Thymus (tissue), 11 donors: Measurements from ENCODE around the gene PBRM1. TPM values are rescaled to one million over a fixed set of nuclear protein-coding genes. Genes with fewer than 3 reads are reported as not detected.
A peak's percentile ranks its signal among the peaks of the same experiment; 100 is the strongest.

Source experiments
- DNase-seq, 9 donors: peaks; one replicate each; pipeline ENCODE4 v3.0.0-alpha.2; 2013; ENCODE audit warnings: low spot score in 9 of 9, low read depth in 6 of 9, missing footprints in 1 of 9
- H3K27ac ChIP-seq, 2 donors: one replicate each; pipeline ENCODE4 v1.5.1; 2013; ENCODE audit warnings: control low read depth in 1 of 2, low read depth in 1 of 2, low read length in 1 of 2, mild to moderate bottlenecking in 1 of 2, moderate library complexity in 1 of 2
- H3K27me3 ChIP-seq, 2 donors: one replicate each; pipeline ENCODE4 v1.5.1; 2013; ENCODE audit warnings: low read length in 1 of 2; ENCODE audit not compliant: control insufficient read depth in 2 of 2, insufficient read depth in 1 of 2
- H3K36me3 ChIP-seq, 2 donors: one replicate each; pipeline ENCODE4 v1.5.1; 2013; ENCODE audit warnings: low read length in 1 of 2, mild to moderate bottlenecking in 1 of 2, moderate library complexity in 1 of 2; ENCODE audit not compliant: control insufficient read depth in 2 of 2, insufficient read depth in 2 of 2
- H3K4me1 ChIP-seq, 2 donors: one replicate each; pipeline ENCODE4 v1.5.1; 2013; ENCODE audit warnings: low read length in 2 of 2; ENCODE audit not compliant: control insufficient read depth in 2 of 2, insufficient read depth in 2 of 2
- H3K4me3 ChIP-seq, 2 donors: one replicate each; pipeline ENCODE4 v1.5.1; 2013; ENCODE audit warnings: low read length in 2 of 2, control low read depth in 1 of 2, mild to moderate bottlenecking in 1 of 2
- H3K9me3 ChIP-seq, 2 donors: one replicate each; pipeline ENCODE4 v1.5.1; 2013; ENCODE audit warnings: low read length in 1 of 2, mild to moderate bottlenecking in 1 of 2; ENCODE audit not compliant: control insufficient read depth in 2 of 2, insufficient read depth in 1 of 2
- WGBS: extraction: QIAGEN DNeasy Blood & Tissue Kit; methylation state at CpG from one replicate; pipeline ENCODE4 v1.1.7; 2013; 5-methylcytosine and 5-hydroxymethylcytosine counted together
- polyA plus RNA-seq: library from polyadenylated mRNA; stranded (reverse); fragments of 200-250 nt; gene quantifications from one replicate; pipeline ENCODE4 v1.2.3, GENCODE V29; 2013
- total RNA-seq: library from RNA; stranded (reverse); fragments of 120-200 nt; gene quantifications from one replicate; pipeline ENCODE4 v1.2.4, GENCODE V29; 2013
- donor health status: healthy.

PBRM1 gene
- total and polyA plus RNA-seq, 2 donors: 15.7 to 48.1 TPM

- no peaks in the 10 kb centered on the region for H3K27me3 ChIP-seq
- H3K4me3 ChIP-seq: no peak overlapping the region
- H3K27ac ChIP-seq: peak overlapping the region; percentile 18 to 87
- WGBS: 98% methylated on average over 1 of the region's 1 CpG
- peaks cover 24 to 25% of the 10 kb centered on the region in 2 donors for H3K4me1 ChIP-seq
- no peak for DNase-seq
- H3K9me3 ChIP-seq: peaks cover 0 to 7% of the 10 kb centered on the region in 2 donors
- H3K36me3 ChIP-seq: peaks cover 6 to 9% of the 10 kb centered on the region in 2 donors
These were observed 36.0 kb upstream of the PBRM1 start for GRCh38 chr3:52721730-52722008.

GRCh38 chr3:52721002-52721729 lies 35.5 kb upstream of the PBRM1 start:
- H3K4me3 ChIP-seq: no peak overlapping the region
- H3K4me1 ChIP-seq: peaks cover 24 to 25% of the 10 kb centered on the region in 2 donors
- H3K27ac ChIP-seq: peak overlapping the region; percentile 86 to 87
- H3K27me3 ChIP-seq: no peaks in the 10 kb centered on the region
- WGBS: 55% methylated on average over 6 of the region's 6 CpGs
- peaks cover 6 to 9% of the 10 kb centered on the region in 2 donors for H3K36me3 ChIP-seq
- peak; percentile 58 to 92 (median 82) for DNase-seq
- peaks cover 0 to 7% of the 10 kb centered on the region in 2 donors for H3K9me3 ChIP-seq

GRCh38 chr3:52719618-52720017 lies 33.9 kb upstream of the PBRM1 start:
- Histone ChIP-seq H3K27me3 (no peaks in the 10 kb centered on the region), H3K4me3 (no peak overlapping the region), H3K36me3 (peaks cover 6 to 13% of the 10 kb centered on the region in 2 donors), H3K9me3 (peaks cover 0 to 7% of the 10 kb centered on the region in 2 donors), H3K27ac (peak overlapping the region; percentile 5 to 87), H3K4me1 (peaks cover 24 to 25% of the 10 kb centered on the region in 2 donors)
- no peak for DNase-seq

- H3K27ac ChIP-seq: no peak overlapping the region
- no peaks in the 10 kb centered on the region for H3K27me3 ChIP-seq
- H3K9me3 ChIP-seq: peaks cover 0 to 7% of the 10 kb centered on the region in 2 donors
- no peak overlapping the region for H3K4me3 ChIP-seq
- H3K36me3 ChIP-seq: peaks cover 4 to 16% of the 10 kb centered on the region in 2 donors
- DNase-seq: no peak
- WGBS: 94% methylated on average over 11 of the region's 11 CpGs
- H3K4me1 ChIP-seq: peaks cover 7 to 10% of the 10 kb centered on the region in 2 donors
These were observed 30.1 kb upstream of the PBRM1 start for GRCh38 chr3:52715714-52716305.

GRCh38 chr3:52714335-52715302 lies 28.9 kb upstream of the PBRM1 start:
- Histone ChIP-seq H3K4me3 (no peak overlapping the region), H3K27ac (no peak overlapping the region), H3K36me3 (peaks cover 10 to 16% of the 10 kb centered on the region in 2 donors), H3K9me3 (peaks cover 0 to 7% of the 10 kb centered on the region in 2 donors), H3K27me3 (no peaks in the 10 kb centered on the region), H3K4me1 (peaks cover under 1% of the 10 kb centered on the region in 2 donors)
- 93% methylated on average over 39 of the region's 39 CpGs for WGBS
- no peak for DNase-seq

- Histone ChIP-seq H3K4me3 (no peak overlapping the region), H3K27me3 (no peaks in the 10 kb centered on the region), H3K9me3 (no peaks in the 10 kb centered on the region), H3K27ac (no peak overlapping the region), H3K36me3 (peaks cover 15 to 18% of the 10 kb centered on the region in 2 donors), H3K4me1 (peaks cover 0 to 4% of the 10 kb centered on the region in 2 donors)
- WGBS: 98% methylated on average over 17 of the region's 17 CpGs
- DNase-seq: no peak
These were observed 26.8 kb upstream of the PBRM1 start for GRCh38 chr3:52712291-52713212.

GRCh38 chr3:52710512-52710911 lies 24.8 kb upstream of the PBRM1 start:
- peaks cover 9 to 16% of the 10 kb centered on the region in 2 donors for H3K4me1 ChIP-seq
- H3K27me3 ChIP-seq: no peaks in the 10 kb centered on the region
- H3K27ac ChIP-seq: no peak overlapping the region
- no peaks in the 10 kb centered on the region for H3K9me3 ChIP-seq
- H3K4me3 ChIP-seq: no peak overlapping the region
- 90% methylated on average over 2 of the region's 2 CpGs for WGBS
- DNase-seq: no peak
- peaks cover 7 to 18% of the 10 kb centered on the region in 2 donors for H3K36me3 ChIP-seq

- DNase-seq: peak in 1 of 9 donors; percentile 43
- no peaks in the 10 kb centered on the region for H3K27me3 ChIP-seq
These were observed 21.9 kb upstream of the PBRM1 start for GRCh38 chr3:52707585-52707984.

More at GRCh38 chr3:52707585-52707984, 21.9 kb upstream of the PBRM1 start:
- 5% methylated on average over 4 of the region's 4 CpGs for WGBS
- Histone ChIP-seq H3K4me1 (peaks cover 22 to 30% of the 10 kb centered on the region in 2 donors), H3K36me3 (peaks cover 5 to 18% of the 10 kb centered on the region in 2 donors), H3K27ac (no peak overlapping the region), H3K9me3 (no peaks in the 10 kb centered on the region), H3K4me3 (no peak overlapping the region)
